ENCODE data around the gene PRICKLE4. TPM values are rescaled to one million over a fixed set of nuclear protein-coding genes. Genes with fewer than 3 reads are reported as not detected.

Gene PRICKLE4
- total RNA-seq, 1 donor from 2014 or later, result not detected

DNA sequence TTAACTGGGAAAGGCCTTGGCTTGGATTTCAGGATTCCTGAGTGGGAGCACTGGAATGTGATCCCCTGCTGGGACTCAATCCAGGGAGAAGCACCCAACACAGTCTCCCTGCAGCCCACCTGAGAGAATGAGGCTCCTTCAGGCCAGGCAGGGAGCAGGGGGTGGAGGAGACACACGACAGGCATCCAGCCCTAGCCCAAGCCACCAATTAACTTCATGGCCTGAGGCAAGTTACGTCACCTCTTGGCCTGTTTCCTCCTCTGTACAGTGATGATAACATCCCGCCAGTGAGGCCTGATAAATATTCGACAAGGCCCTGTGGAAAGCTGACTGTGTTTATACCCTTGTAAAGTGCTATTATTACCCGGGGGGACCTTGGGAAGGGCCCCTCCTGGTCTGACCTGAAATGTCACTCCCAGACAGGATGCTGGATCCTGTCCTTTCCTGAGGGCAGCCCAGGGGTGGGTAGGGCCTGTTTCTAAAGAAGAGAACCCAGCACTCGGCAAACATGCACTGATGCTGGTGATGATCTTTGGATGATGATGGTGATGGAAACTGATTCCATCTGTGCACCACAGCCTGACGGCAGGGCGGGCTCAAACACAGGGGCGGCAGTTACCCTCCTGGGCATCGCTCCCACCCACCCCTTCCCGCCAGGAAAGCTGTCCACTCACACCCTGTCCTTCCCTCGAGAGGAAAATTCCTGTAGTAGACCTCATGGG is 13.3 kb upstream of the PRICKLE4 start:
- Histone ChIP-seq H3K4me3 (no peak overlapping the region), H3F3A (ENCODE audit: low read depth) (no peaks in the 10 kb centered on the region), H3K4me2 (no peak overlapping the region), H3K27me3 (no peaks in the 10 kb centered on the region), H3K36me3 (no peaks in the 10 kb centered on the region), H2AFZ (replicated peaks) (no peak overlapping the region), H3K9ac (no peak overlapping the region), H3K4me1 (no peaks in the 10 kb centered on the region), H4K20me1 (ENCODE audit: low read depth) (no peaks in the 10 kb centered on the region), H3K27ac (no peak overlapping the region), H3K79me2 (ENCODE audit: low read depth) (no peaks in the 10 kb centered on the region), H3K9me3 (ENCODE audit: low read depth) (no peaks in the 10 kb centered on the region)
- no peaks in the 10 kb centered on the region for H3K9me3 Mint-ChIP-seq
- DNase-seq (ENCODE audit: low spot score), result no peak
- H3K27me3 Mint-ChIP-seq (ENCODE audit: insufficient read depth, low read depth), result peaks cover 7% of the 10 kb centered on the region
- no peak overlapping the region for H3K4me3 Mint-ChIP-seq
- TF ChIP-seq EZH2 (IDR thresholded peaks at IDR 0.05) (no peak), EZH2phosphoT487 (IDR thresholded peaks at IDR 0.05) (no peak)
- no peak overlapping the region for H3K27ac Mint-ChIP-seq
- H3K4me1 Mint-ChIP-seq, result peaks cover 9% of the 10 kb centered on the region
- peaks cover 4% of the 10 kb centered on the region for H3K36me3 Mint-ChIP-seq

DNA sequence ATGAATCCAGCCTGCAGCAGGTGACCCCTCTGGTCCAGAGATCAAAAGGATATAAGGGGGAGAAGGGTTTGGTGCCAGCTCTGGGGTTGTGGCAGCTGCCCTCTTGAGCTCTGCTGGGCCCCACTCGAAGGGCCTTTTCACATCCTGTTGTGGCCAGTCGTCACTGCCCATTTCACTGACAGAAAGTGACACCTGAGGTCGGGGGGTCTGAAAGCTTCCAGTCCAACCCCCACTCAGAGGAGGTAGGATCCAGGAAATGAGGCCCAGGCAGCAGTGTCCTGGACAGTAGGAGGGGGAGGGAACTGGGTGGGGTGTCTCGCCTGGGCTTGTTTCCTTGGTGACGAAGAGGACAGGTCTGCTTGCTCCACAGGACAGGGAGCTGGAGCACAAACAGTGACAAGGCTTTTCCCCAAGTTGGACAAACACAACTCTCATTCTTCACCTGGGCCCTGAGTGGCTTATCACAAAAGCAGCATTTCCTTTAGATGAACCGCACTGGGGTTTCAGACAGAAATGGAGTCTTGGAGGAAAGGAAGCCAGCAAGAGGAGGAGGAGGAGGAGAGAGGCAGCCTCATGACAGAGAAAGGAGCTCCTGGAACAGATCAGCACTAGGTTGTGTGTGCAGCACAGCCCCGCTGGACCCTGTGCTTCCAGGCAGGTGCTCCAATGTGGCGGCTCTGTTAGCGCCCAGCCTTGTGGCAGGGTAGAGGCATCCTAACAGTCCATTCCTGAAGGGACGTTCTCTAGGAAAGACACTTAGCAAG is 11.9 kb upstream of the PRICKLE4 start:
- no peak overlapping the region for H2AFZ ChIP-seq (replicated peaks)
- Mint-ChIP-seq H3K27me3 (ENCODE audit: insufficient read depth, low read depth) (peaks cover 7% of the 10 kb centered on the region), H3K4me1 (peaks cover 9% of the 10 kb centered on the region), H3K4me3 (no peak overlapping the region), H3K27ac (no peak overlapping the region), H3K9me3 (no peaks in the 10 kb centered on the region), H3K36me3 (peaks cover 6% of the 10 kb centered on the region)
- H3F3A ChIP-seq (ENCODE audit: low read depth), result no peaks in the 10 kb centered on the region
- no peaks in the 10 kb centered on the region for H4K20me1 ChIP-seq (ENCODE audit: low read depth)
- no peak overlapping the region for H3K27ac ChIP-seq
- H3K4me3 ChIP-seq, result no peak overlapping the region
- DNase-seq (ENCODE audit: low spot score), result no peak
- H3K27me3 ChIP-seq, result no peaks in the 10 kb centered on the region
- H3K4me1 ChIP-seq, result no peaks in the 10 kb centered on the region
- no peaks in the 10 kb centered on the region for H3K36me3 ChIP-seq
- H3K9ac ChIP-seq, result no peak overlapping the region
- no peaks in the 10 kb centered on the region for H3K79me2 ChIP-seq (ENCODE audit: low read depth)
- TF ChIP-seq, protein P1, sequence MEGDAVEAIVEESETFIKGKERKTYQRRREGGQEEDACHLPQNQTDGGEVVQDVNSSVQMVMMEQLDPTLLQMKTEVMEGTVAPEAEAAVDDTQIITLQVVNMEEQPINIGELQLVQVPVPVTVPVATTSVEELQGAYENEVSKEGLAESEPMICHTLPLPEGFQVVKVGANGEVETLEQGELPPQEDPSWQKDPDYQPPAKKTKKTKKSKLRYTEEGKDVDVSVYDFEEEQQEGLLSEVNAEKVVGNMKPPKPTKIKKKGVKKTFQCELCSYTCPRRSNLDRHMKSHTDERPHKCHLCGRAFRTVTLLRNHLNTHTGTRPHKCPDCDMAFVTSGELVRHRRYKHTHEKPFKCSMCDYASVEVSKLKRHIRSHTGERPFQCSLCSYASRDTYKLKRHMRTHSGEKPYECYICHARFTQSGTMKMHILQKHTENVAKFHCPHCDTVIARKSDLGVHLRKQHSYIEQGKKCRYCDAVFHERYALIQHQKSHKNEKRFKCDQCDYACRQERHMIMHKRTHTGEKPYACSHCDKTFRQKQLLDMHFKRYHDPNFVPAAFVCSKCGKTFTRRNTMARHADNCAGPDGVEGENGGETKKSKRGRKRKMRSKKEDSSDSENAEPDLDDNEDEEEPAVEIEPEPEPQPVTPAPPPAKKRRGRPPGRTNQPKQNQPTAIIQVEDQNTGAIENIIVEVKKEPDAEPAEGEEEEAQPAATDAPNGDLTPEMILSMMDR (IDR thresholded peaks at IDR 0.05), result no peak
- TF ChIP-seq EZH2phosphoT487 (IDR thresholded peaks at IDR 0.05) (no peak), EZH2 (IDR thresholded peaks at IDR 0.05) (no peak)
- no peaks in the 10 kb centered on the region for H3K9me3 ChIP-seq (ENCODE audit: low read depth)
- no peak overlapping the region for H3K4me2 ChIP-seq

DNA sequence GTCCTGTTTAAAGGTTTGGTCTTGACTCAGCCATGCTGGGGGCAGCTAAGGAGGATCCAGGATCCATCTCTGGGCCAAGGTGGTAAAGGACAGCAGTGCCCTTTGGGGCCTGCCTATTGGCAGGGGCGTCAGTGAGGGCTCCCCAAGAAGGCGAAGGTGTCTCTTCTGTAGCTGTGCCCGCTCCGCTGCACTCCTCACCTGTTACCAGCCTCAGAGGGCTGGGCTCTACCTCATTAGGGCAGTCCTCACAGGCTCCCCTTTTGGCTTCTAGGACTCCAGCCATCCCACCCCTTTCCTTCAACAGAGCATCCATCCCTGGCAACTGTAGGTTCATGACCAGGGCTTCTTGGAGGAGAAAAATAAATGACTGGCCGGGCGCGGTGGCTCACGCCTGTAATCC is 11.2 kb upstream of the PRICKLE4 start:
- Histone ChIP-seq H3K36me3 (no peaks in the 10 kb centered on the region), H3K4me2 (no peak overlapping the region), H3K27ac (no peak overlapping the region), H3K9me3 (ENCODE audit: low read depth) (no peaks in the 10 kb centered on the region), H2AFZ (replicated peaks) (no peak overlapping the region), H3K4me3 (no peak overlapping the region), H4K20me1 (ENCODE audit: low read depth) (no peaks in the 10 kb centered on the region), H3K4me1 (no peaks in the 10 kb centered on the region), H3K9ac (no peak overlapping the region), H3F3A (ENCODE audit: low read depth) (no peaks in the 10 kb centered on the region), H3K27me3 (no peaks in the 10 kb centered on the region), H3K79me2 (ENCODE audit: low read depth) (no peaks in the 10 kb centered on the region)
- Mint-ChIP-seq H3K27ac (no peak overlapping the region), H3K4me1 (peaks cover 9% of the 10 kb centered on the region), H3K9me3 (no peaks in the 10 kb centered on the region), H3K36me3 (peaks cover 10% of the 10 kb centered on the region), H3K4me3 (no peak overlapping the region), H3K27me3 (ENCODE audit: insufficient read depth, low read depth) (peaks cover 6% of the 10 kb centered on the region)
- no peak for DNase-seq (ENCODE audit: low spot score)
- TF ChIP-seq EZH2phosphoT487 (IDR thresholded peaks at IDR 0.05) (no peak), EZH2 (IDR thresholded peaks at IDR 0.05) (no peak)
- TF ChIP-seq, protein P1 (IDR thresholded peaks at IDR 0.05), result no peak

Data from neural progenitor cell (in vitro differentiated cells).